SK-N-SH (cell line): ENCODE data around the gene NEK10. TPM values are rescaled to one million over a fixed set of nuclear protein-coding genes. Genes with fewer than 3 reads are reported as not detected.

Experiments used
- CTCF ChIA-PET: fragments of 300-600, 350-600 bp; formaldehyde crosslinking; extraction: SDS; loops from one replicate; lab custom pipeline; 2021; lab: Yijun Ruan, JAX
- POLR2A ChIA-PET: fragments of 350-600 bp; sonication (Branson Sonifier 250); formaldehyde crosslinking; extraction: SDS; loops from one replicate; lab custom pipeline; 2020; ENCODE audit warnings: antibody characterized with exemption, inconsistent platforms; lab: Yijun Ruan, JAX
- DNase-seq: peaks from one replicate; pipeline ENCODE4 v3.0.0; 2012
- H2AFZ ChIP-seq: fragments of 200-600 bp; sonication (generic); 2 replicates; pipeline ENCODE4 v1.8.1; 2016; ENCODE audit warnings: antibody characterized with exemption, mild to moderate bottlenecking, low read depth
- H3F3A ChIP-seq: fragments of 200-600 bp; sonication (generic); replicated peaks from 2 replicates; pipeline ENCODE3; 2016; ENCODE audit warnings: antibody characterized with exemption, mild to moderate bottlenecking; ENCODE audit not compliant: insufficient read depth
- H3K27ac ChIP-seq, 2 experiments: fragments of 200-500 bp in 1 of 2; fragments of 200-600 bp in 1 of 2; sonication (Bioruptor generic) in 1 of 2; sonication (generic), shearing (Covaris generic) in 1 of 2; 2 replicates each; pipeline versions ENCODE4 v1.5.1 to v1.6.1; 2014 to 2016; ENCODE audit warnings: low read depth in 2 of 2, inconsistent platforms in 1 of 2, low read length in 1 of 2, mild to moderate bottlenecking in 1 of 2, mixed read lengths in 1 of 2
- H3K27me3 ChIP-seq: fragments of 200-600 bp; sonication (generic), shearing (Covaris generic); 2 replicates; pipeline ENCODE4 v1.6.1; 2016; ENCODE audit warnings: mixed run types; ENCODE audit not compliant: insufficient read depth
- H3K36me3 ChIP-seq, 2 experiments: fragments of 200-500 bp in 1 of 2; fragments of 200-600 bp in 1 of 2; sonication (Bioruptor generic) in 1 of 2; sonication (generic) in 1 of 2; replicated peaks in 1 of 2; 2 replicates each; pipeline versions ENCODE3 to v1.5.1; 2014 to 2016; ENCODE audit warnings: low read length in 1 of 2, mild to moderate bottlenecking in 1 of 2; ENCODE audit not compliant: insufficient read depth in 2 of 2, control insufficient read depth in 1 of 2
- H3K4me1 ChIP-seq, 2 experiments: fragments of 200-500 bp in 1 of 2; fragments of 200-600 bp in 1 of 2; sonication (Bioruptor generic) in 1 of 2; sonication (generic), shearing (Covaris generic) in 1 of 2; 2 replicates each; pipeline versions ENCODE4 v1.5.1 to v1.6.1; 2014 to 2016; ENCODE audit warnings: low read depth in 1 of 2, low read length in 1 of 2, mixed run types in 1 of 2; ENCODE audit not compliant: insufficient read depth in 2 of 2, control insufficient read depth in 1 of 2
- H3K4me2 ChIP-seq: fragments of 200-600 bp; sonication (generic), shearing (Covaris generic); 2 replicates; pipeline ENCODE4 v1.6.1; 2017; ENCODE audit warnings: mixed run types
- H3K4me3 ChIP-seq, 2 experiments: fragments of 200-500 bp in 1 of 2; fragments of 200-600 bp in 1 of 2; sonication (Bioruptor generic) in 1 of 2; sonication (generic), shearing (Covaris generic) in 1 of 2; 2 replicates each; pipeline versions ENCODE4 v1.5.1 to v1.8.1; 2014 to 2016; ENCODE audit warnings: low read depth in 2 of 2, inconsistent platforms in 1 of 2, low read length in 1 of 2, mild to moderate bottlenecking in 1 of 2, mixed read lengths in 1 of 2, moderate library complexity in 1 of 2
- H3K79me2 ChIP-seq: fragments of 200-600 bp; sonication (generic); 2 replicates; pipeline ENCODE4 v1.8.1; 2017; ENCODE audit warnings: mild to moderate bottlenecking; ENCODE audit not compliant: insufficient read depth
- H3K9ac ChIP-seq: fragments of 200-600 bp; sonication (generic); 2 replicates; pipeline ENCODE4 v1.6.1; 2017; ENCODE audit warnings: mixed run types
- H3K9me2 ChIP-seq: fragments of 200-600 bp; sonication (generic); 2 replicates; pipeline ENCODE4 v1.6.1; 2017; ENCODE audit warnings: mixed run types
- H3K9me3 ChIP-seq: fragments of 200-600 bp; sonication (generic); 2 replicates; pipeline ENCODE4 v1.6.1; 2017; ENCODE audit warnings: mixed run types, mild to moderate bottlenecking, moderate library complexity
- H4K20me1 ChIP-seq: fragments of 200-600 bp; sonication (generic); 2 replicates; pipeline ENCODE4 v1.6.1; 2017; ENCODE audit warnings: mild to moderate bottlenecking, mixed run types; ENCODE audit not compliant: insufficient read depth
- FOSL2 ChIP-seq: IDR thresholded peaks from 2 replicates; pipeline ENCODE4 v1.4.0; 2012; ENCODE audit warnings: low read depth, mild to moderate bottlenecking, moderate library complexity, borderline replicate concordance
- GABPA ChIP-seq: IDR thresholded peaks from 2 replicates; pipeline ENCODE4 v1.4.0; 2012; ENCODE audit warnings: low read depth, mild to moderate bottlenecking
- MAX ChIP-seq: IDR thresholded peaks from 2 replicates; pipeline ENCODE4 v1.4.0; 2012; ENCODE audit warnings: low read depth
- MEF2A ChIP-seq: IDR thresholded peaks from 2 replicates; pipeline ENCODE4 v1.4.0; 2012; ENCODE audit warnings: low read depth, borderline replicate concordance
- NFIC ChIP-seq: IDR thresholded peaks from 2 replicates; pipeline ENCODE4 v1.4.0; 2012; ENCODE audit warnings: borderline replicate concordance
- RAD21 ChIP-seq: IDR thresholded peaks from 2 replicates; pipeline ENCODE4 v1.6.1; 2012; ENCODE audit warnings: mild to moderate bottlenecking, low read length
- REST ChIP-seq: IDR thresholded peaks from 2 replicates; pipeline ENCODE4 v1.6.1; 2012; ENCODE audit warnings: mild to moderate bottlenecking, low read depth, low read length, moderate library complexity
- RFX5 ChIP-seq: IDR thresholded peaks from 2 replicates; pipeline ENCODE4 v1.6.1; 2012; ENCODE audit warnings: mild to moderate bottlenecking, improper control_type of control experiment, low read length
- SIN3A ChIP-seq: IDR thresholded peaks from 2 replicates; pipeline ENCODE4 v1.6.1; 2012; ENCODE audit warnings: low read depth, mild to moderate bottlenecking, low read length, moderate library complexity, borderline replicate concordance
- TAF1 ChIP-seq: IDR thresholded peaks from 2 replicates; pipeline ENCODE4 v1.6.1; 2012; ENCODE audit warnings: low read depth, mild to moderate bottlenecking, low read length, moderate library complexity, borderline replicate concordance
- ZBTB33 ChIP-seq: IDR thresholded peaks from 2 replicates; pipeline ENCODE4 v1.4.0; 2012; ENCODE audit warnings: low read depth, borderline replicate concordance
- WGBS: methylation state at CpG from one replicate; pipeline ENCODE4 v1.1.6; 2017; ENCODE audit warnings: low lambda C conversion rate; 5-methylcytosine and 5-hydroxymethylcytosine counted together
- polyA plus RNA-seq, 3 experiments: library from polyadenylated mRNA; depleted of rRNA; stranded (reverse); fragments of >200 nt; gene quantifications; 2 replicates each; pipeline ENCODE4 v1.2.3, GENCODE V29; 2012

The NEK10 gene
- polyA plus RNA-seq, 1 of the 3 experiments (the other 2 are of a cell fraction), result 1.0 TPM

GRCh38 chr3:27278383-27279055, 90.7 kb downstream of the NEK10 start:
- CTCF ChIA-PET, result interaction anchor here (0.6 to 2.1 kb wide), 7 partner anchors 34 to 1630 kb away, joined by 3 to 20 read pairs (median 4); no protein-coding TSS in a partner anchor
- TF ChIP-seq RAD21, result no peak
- no peak for TF ChIP-seq MEF2A
- TF ChIP-seq MAX, result no peak
- no peak for TF ChIP-seq RFX5
- TF ChIP-seq GABPA, result no peak
- no peak for TF ChIP-seq ZBTB33
- no peak for TF ChIP-seq NFIC
- TF ChIP-seq FOSL2, result no peak
- TF ChIP-seq SIN3A, result no peak
- TF ChIP-seq REST, result no peak
- TF ChIP-seq TAF1, result no peak
- Histone ChIP-seq H3K36me3 (no peaks in the 10 kb centered on the region), H3K79me2 (no peaks in the 10 kb centered on the region), H3K27ac (no peak overlapping the region), H3K4me2 (no peak overlapping the region), H3K9me2 (no peaks in the 10 kb centered on the region), H3K27me3 (no peaks in the 10 kb centered on the region), H3F3A (no peaks in the 10 kb centered on the region), H2AFZ (no peak overlapping the region), H3K4me1 (no peaks in the 10 kb centered on the region), H3K9me3 (no peaks in the 10 kb centered on the region), H4K20me1 (no peaks in the 10 kb centered on the region), H3K9ac (no peak overlapping the region), H3K4me3 (no peak overlapping the region)
- 61% methylated on average over 3 of the region's 3 CpGs for WGBS
- POLR2A ChIA-PET, result no interaction called here
- no peak for DNase-seq
